CD4-positive, alpha-beta memory T cell (primary cell): ENCODE data around the gene AQP6. TPM values are rescaled to one million over a fixed set of nuclear protein-coding genes. Genes with fewer than 3 reads are reported as not detected.

Experiments
- CTCF ChIA-PET: fragments of 350-600 bp; sonication (Branson Sonifier 250); formaldehyde crosslinking; loops from one replicate; lab custom pipeline; 2021; ENCODE audit warnings: inconsistent platforms; ENCODE audit not compliant: partially characterized antibody; lab: Charles Lee
- POLR2A ChIA-PET: fragments of 350-600 bp; sonication (Branson Sonifier 250); formaldehyde crosslinking; loops from one replicate; lab custom pipeline; 2021; ENCODE audit not compliant: partially characterized antibody; lab: Charles Lee
- DNase-seq, 5 donors: peaks; one replicate each; pipeline versions ENCODE4 v3.0.0 to v3.0.0-alpha.2; 2020 to 2022; ENCODE audit warnings: mixed read lengths in 1 of 5
- H3K27ac ChIP-seq: one replicate; pipeline ENCODE4 v1.7.0; 2013; ENCODE audit warnings: low read depth, low read length
- H3K27me3 ChIP-seq: 2 replicates; pipeline ENCODE4 v1.7.0; 2013; ENCODE audit warnings: mild to moderate bottlenecking, low read length, moderate library complexity; ENCODE audit not compliant: insufficient read depth
- H3K36me3 ChIP-seq: 2 replicates; pipeline ENCODE4 v1.7.0; 2013; ENCODE audit warnings: mild to moderate bottlenecking, low read length, moderate library complexity; ENCODE audit not compliant: insufficient read depth
- H3K4me1 ChIP-seq: 2 replicates; pipeline ENCODE4 v1.7.0; 2013; ENCODE audit warnings: mild to moderate bottlenecking, low read length, moderate library complexity; ENCODE audit not compliant: insufficient read depth
- H3K4me3 ChIP-seq, 2 donors: one replicate each; pipeline ENCODE4 v1.7.0; 2013; ENCODE audit warnings: low read length in 2 of 2, mild to moderate bottlenecking in 1 of 2
- H3K9me3 ChIP-seq, 2 donors: one replicate each; pipeline ENCODE4 v1.7.0; 2013; ENCODE audit warnings: low read length in 2 of 2, control low read depth in 1 of 2; ENCODE audit not compliant: control insufficient read depth in 1 of 2
- H3K27ac Mint-ChIP-seq, 7 donors: one replicate each; pipeline ENCODE4 v1.8.0; 2020 to 2021; ENCODE audit warnings: mixed read lengths in 7 of 7, mild to moderate bottlenecking in 6 of 7, inconsistent platforms in 3 of 7, moderate library complexity in 3 of 7
- H3K27me3 Mint-ChIP-seq, 2 donors: one replicate each; pipeline ENCODE4 v1.8.0; 2020 to 2021; ENCODE audit warnings: mixed read lengths in 2 of 2
- H3K36me3 Mint-ChIP-seq, 2 donors: one replicate each; pipeline ENCODE4 v1.8.0; 2020 to 2021; ENCODE audit warnings: mixed read lengths in 2 of 2, inconsistent platforms in 1 of 2, mild to moderate bottlenecking in 1 of 2
- H3K4me1 Mint-ChIP-seq, 4 donors: one replicate each; pipeline ENCODE4 v1.8.0; 2020 to 2021; ENCODE audit warnings: mixed read lengths in 4 of 4, mild to moderate bottlenecking in 1 of 4
- H3K4me3 Mint-ChIP-seq, 8 donors: one replicate each; pipeline ENCODE4 v1.8.0; 2020 to 2021; ENCODE audit warnings: mixed read lengths in 8 of 8, mild to moderate bottlenecking in 7 of 8, moderate library complexity in 6 of 8, inconsistent platforms in 3 of 8
- H3K9me3 Mint-ChIP-seq, 8 donors: one replicate each; pipeline ENCODE4 v1.8.0; 2020 to 2021; ENCODE audit warnings: mixed read lengths in 8 of 8, mild to moderate bottlenecking in 5 of 8, inconsistent platforms in 3 of 8, moderate library complexity in 1 of 8
- intact Hi-C: fragments of 100-400 bp; cut with micrococcal nuclease; formaldehyde crosslinking; loops from one replicate; pipeline ENCODE4 v1.15.1; 2023
- polyA plus RNA-seq, 2 donors: library from polyadenylated mRNA; unstranded; fragments of 300-500 nt; fragmentation: Illumina TruSeq; gene quantifications; one replicate each; pipeline ENCODE4 v1.2.3, GENCODE V29; 2021
- total RNA-seq, 2 experiments: library from RNA; stranded (reverse); gene quantifications; one replicate each; pipeline ENCODE4 v1.2.3, GENCODE V29; 2021

The AQP6 gene
- total and polyA plus RNA-seq, 4 experiments from 2014 or later = not detected

GRCh38 chr12:49947593-49948226 is 25.0 kb upstream of the AQP6 start:
- Mint-ChIP-seq H3K27me3 (peaks cover 2 to 3% of the 10 kb centered on the region in 2 donors), H3K36me3 (no peaks in the 10 kb centered on the region), H3K4me1 (peaks cover 13 to 37% (median 18%) of the 10 kb centered on the region in 4 donors), H3K27ac (no peak overlapping the region), H3K4me3 (no peak overlapping the region), H3K9me3 (no peaks in the 10 kb centered on the region)
- H3K4me1 ChIP-seq = peaks cover 32% of the 10 kb centered on the region
- ChIA-PET POLR2A (no interaction called here), CTCF (interaction anchor here (0.7 to 3.5 kb wide), 4 partner anchors 12 to 35 kb away, joined by 3 to 35 read pairs (median 6); no protein-coding TSS in a partner anchor)
- H3K36me3 ChIP-seq = no peaks in the 10 kb centered on the region
- intact Hi-C loops = no loop called here
- no peaks in the 10 kb centered on the region for H3K27me3 ChIP-seq
- H3K27ac ChIP-seq = no peak overlapping the region
- H3K9me3 ChIP-seq = no peaks in the 10 kb centered on the region
- H3K4me3 ChIP-seq = no peak overlapping the region
- no peak for DNase-seq

GRCh38 chr12:49948866-49949845 is 23.6 kb upstream of the AQP6 start:
- Histone ChIP-seq H3K27ac (no peak overlapping the region), H3K36me3 (no peaks in the 10 kb centered on the region), H3K4me1 (peaks cover 17% of the 10 kb centered on the region), H3K4me3 (no peak overlapping the region), H3K9me3 (no peaks in the 10 kb centered on the region), H3K27me3 (peaks cover 2% of the 10 kb centered on the region)
- H3K27ac Mint-ChIP-seq = peak overlapping the region in 1 of 7 donors; percentile 48
- H3K36me3 Mint-ChIP-seq = no peaks in the 10 kb centered on the region
- ChIA-PET POLR2A (no interaction called here), CTCF (interaction anchor here (1.3 to 1.7 kb wide), 3 partner anchors 10 to 18 kb away, joined by 5 to 8 read pairs (median 7); no protein-coding TSS in a partner anchor)
- peaks cover 7 to 13% of the 10 kb centered on the region in 2 donors for H3K27me3 Mint-ChIP-seq
- no peak overlapping the region for H3K4me3 Mint-ChIP-seq
- H3K9me3 Mint-ChIP-seq = no peaks in the 10 kb centered on the region
- H3K4me1 Mint-ChIP-seq = peaks cover 10 to 23% (median 12%) of the 10 kb centered on the region in 4 donors
- intact Hi-C loops = no loop called here
- DNase-seq = no peak

- no peak overlapping the region for H3K4me3 ChIP-seq
- H3K27ac Mint-ChIP-seq = no peak overlapping the region
- peaks cover 12% of the 10 kb centered on the region for H3K4me1 ChIP-seq
- H3K36me3 ChIP-seq = no peaks in the 10 kb centered on the region
- POLR2A ChIA-PET = no interaction called here
- no peak overlapping the region for H3K27ac ChIP-seq
- H3K9me3 Mint-ChIP-seq = no peaks in the 10 kb centered on the region
- intact Hi-C loops = no loop called here
- no peak for DNase-seq
- H3K4me3 Mint-ChIP-seq = no peak overlapping the region
- no peaks in the 10 kb centered on the region for H3K9me3 ChIP-seq
- CTCF ChIA-PET = interaction anchor here (0.6 to 1.4 kb wide), 3 partner anchors 11 to 208 kb away, joined by 3 to 7 read pairs (median 5); partner anchors contain the start of gene TMBIM6
- peaks cover 8 to 16% (median 10%) of the 10 kb centered on the region in 4 donors for H3K4me1 Mint-ChIP-seq
- H3K27me3 Mint-ChIP-seq = peaks cover 12 to 20% of the 10 kb centered on the region in 2 donors
- peaks cover 5% of the 10 kb centered on the region for H3K27me3 ChIP-seq
- no peaks in the 10 kb centered on the region for H3K36me3 Mint-ChIP-seq
Observed at GRCh38 chr12:49949866-49950265, 22.9 kb upstream of the AQP6 start.

GRCh38 chr12:49950273-49951251 is 22.2 kb upstream of the AQP6 start, which contains the start of gene AQP2:
Gene AQP2, plus strand, starts transcription at chr12:49950737. Its CDS starts 94 bp downstream, at chr12:49950831.
- H3K4me1 Mint-ChIP-seq = peaks cover 2 to 9% (median 7%) of the 10 kb centered on the region in 4 donors
- H3K27ac Mint-ChIP-seq = no peak within 1 kb of the TSS
- Histone ChIP-seq H3K9me3 (no peaks in the 10 kb centered on the region), H3K4me1 (peaks cover 5% of the 10 kb centered on the region), H3K4me3 (no peak within 1 kb of the TSS), H3K27ac (no peak within 1 kb of the TSS), H3K36me3 (no peaks in the 10 kb centered on the region), H3K27me3 (peaks cover 5% of the 10 kb centered on the region)
- ChIA-PET CTCF (interaction anchor here (0.6 to 1.4 kb wide), 4 partner anchors 11 to 209 kb away, joined by 3 to 7 read pairs (median 4); partner anchors contain the start of gene TMBIM6), POLR2A (no interaction called here)
- intact Hi-C loops = no loop called here
- no peaks in the 10 kb centered on the region for H3K9me3 Mint-ChIP-seq
- DNase-seq = no peak
- no peak within 1 kb of the TSS for H3K4me3 Mint-ChIP-seq
- H3K36me3 Mint-ChIP-seq = no peaks in the 10 kb centered on the region
- peaks cover 14 to 22% of the 10 kb centered on the region in 2 donors for H3K27me3 Mint-ChIP-seq

GRCh38 chr12:49951411-49952240 is 21.1 kb upstream of the AQP6 start:
- no peaks in the 10 kb centered on the region for H3K9me3 ChIP-seq
- no peak overlapping the region for H3K27ac ChIP-seq
- Mint-ChIP-seq H3K4me3 (no peak overlapping the region), H3K9me3 (no peaks in the 10 kb centered on the region), H3K27ac (peak overlapping the region in 1 of 7 donors; percentile 31), H3K36me3 (no peaks in the 10 kb centered on the region), H3K27me3 (peaks cover 19 to 25% of the 10 kb centered on the region in 2 donors), H3K4me1 (peaks cover 0 to 2% (median 0%) of the 10 kb centered on the region in 4 donors)
- DNase-seq = no peak
- H3K36me3 ChIP-seq = no peaks in the 10 kb centered on the region
- ChIA-PET CTCF (interaction anchor here (0.7 kb wide), 1 partner anchor 123 kb away, joined by 3 read pairs; no protein-coding TSS in a partner anchor), POLR2A (no interaction called here)
- H3K4me3 ChIP-seq = no peak overlapping the region
- peaks cover 5% of the 10 kb centered on the region for H3K27me3 ChIP-seq
- no peaks in the 10 kb centered on the region for H3K4me1 ChIP-seq
- intact Hi-C loops = no loop called here
